ENCODE results near the gene TBX6. TPM values are rescaled to one million over a fixed set of nuclear protein-coding genes. Genes with fewer than 3 reads are reported as not detected.

The TBX6 gene
- polyA plus RNA-seq, 1 donor, result 0.77 TPM

DNA sequence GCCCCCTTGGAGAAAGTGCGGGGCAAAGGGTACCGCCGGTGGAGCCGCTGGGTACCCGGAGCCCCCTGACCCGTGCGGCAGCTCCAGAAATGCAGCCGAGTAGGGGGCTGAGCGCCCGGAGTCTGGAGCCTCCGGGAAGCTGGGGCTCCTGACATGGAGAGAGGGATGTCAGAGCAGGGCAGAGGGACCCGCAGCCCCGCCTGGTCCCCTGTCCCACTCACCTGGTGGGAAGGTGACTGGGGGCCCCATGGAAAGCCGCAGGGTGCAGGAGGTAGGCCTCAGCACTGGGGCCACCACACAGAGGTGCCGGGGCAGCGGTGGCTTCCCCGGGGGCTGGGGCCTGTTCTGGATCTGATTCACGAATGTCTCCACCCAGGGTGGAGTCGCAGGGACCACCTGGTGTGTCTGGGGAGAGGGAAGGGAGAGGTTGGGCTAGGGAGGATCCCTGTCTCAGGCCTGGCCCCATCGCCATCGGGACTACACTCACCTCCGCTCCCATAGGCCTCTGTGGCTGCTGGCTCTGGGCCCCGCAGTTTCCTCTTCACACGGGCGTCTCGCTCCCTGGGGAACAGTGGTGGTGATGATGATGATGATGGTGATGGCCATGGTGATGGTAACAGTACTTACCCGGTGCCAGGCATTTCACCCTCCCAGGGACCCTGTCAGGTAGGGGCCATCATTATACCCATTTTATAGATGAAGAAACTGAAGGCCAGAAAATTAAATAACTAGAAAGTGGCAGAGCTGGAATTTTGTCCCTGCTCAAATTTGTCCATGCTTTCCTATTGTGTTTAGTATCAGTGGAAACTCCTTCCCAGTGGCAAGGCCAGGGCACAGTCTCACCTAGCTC, 5.2 kb downstream of the TBX6 start:
- DNase-seq, result no peak

DNA sequence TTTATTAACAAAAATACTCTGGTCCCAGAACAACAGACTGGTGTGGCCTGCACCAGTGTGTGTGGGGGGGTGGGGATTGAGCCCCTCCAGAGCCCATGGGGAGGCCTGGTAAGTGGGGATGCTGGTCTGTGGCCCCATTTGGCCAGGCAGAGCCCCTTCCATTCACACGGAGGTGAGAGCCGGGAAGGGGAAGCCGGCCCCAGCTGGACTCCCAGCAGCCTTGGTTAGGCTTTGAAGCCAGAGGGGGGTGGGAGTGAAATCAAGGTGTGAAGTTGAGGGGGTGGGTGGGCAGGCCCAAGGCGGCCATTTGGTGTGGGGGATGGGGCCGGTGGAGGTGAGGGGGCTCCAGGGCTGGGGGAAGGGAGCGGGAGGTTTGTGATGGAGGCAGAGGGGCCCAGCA, 5.9 kb downstream of the TBX6 start:
- DNase-seq, result no peak

DNA sequence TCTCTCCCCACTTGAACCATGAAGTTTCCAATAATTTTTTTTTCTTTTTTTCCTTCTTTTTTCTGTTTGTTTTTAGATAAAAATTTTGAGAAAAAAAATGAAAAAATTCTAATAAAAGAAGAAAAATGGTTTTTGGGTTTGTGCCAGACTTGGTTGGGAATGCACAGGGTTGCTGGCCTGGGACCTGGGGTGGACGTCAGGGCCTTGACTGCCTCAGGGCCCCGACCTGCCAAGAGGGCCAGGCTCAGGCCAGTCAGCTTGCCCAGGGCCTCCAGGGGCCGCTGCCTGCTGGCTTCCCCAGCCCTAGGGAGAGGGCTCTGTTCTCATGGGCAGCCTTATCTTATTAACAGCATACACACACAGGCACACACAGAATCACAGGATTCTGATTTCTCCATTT, 6.5 kb downstream of the TBX6 start:
- no peak for DNase-seq

DNA sequence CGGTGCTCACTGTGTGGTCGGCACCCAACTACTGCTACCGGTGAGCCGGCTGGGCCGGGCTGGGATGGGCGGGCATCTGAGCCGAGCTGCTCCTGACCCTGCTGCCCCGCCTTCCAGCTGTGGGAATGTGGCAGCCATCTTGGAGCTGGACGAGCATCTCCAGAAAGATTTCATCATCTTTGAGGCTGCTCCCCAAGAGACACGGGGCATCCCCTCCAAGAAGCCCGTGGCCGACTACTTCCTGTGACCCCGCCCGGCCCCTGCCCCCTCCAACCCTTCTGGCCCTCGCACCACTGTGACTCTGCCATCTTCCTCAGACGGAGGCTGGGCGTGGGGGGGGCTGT, 6.9 kb downstream of the TBX6 start:
- no peak for DNase-seq

DNA sequence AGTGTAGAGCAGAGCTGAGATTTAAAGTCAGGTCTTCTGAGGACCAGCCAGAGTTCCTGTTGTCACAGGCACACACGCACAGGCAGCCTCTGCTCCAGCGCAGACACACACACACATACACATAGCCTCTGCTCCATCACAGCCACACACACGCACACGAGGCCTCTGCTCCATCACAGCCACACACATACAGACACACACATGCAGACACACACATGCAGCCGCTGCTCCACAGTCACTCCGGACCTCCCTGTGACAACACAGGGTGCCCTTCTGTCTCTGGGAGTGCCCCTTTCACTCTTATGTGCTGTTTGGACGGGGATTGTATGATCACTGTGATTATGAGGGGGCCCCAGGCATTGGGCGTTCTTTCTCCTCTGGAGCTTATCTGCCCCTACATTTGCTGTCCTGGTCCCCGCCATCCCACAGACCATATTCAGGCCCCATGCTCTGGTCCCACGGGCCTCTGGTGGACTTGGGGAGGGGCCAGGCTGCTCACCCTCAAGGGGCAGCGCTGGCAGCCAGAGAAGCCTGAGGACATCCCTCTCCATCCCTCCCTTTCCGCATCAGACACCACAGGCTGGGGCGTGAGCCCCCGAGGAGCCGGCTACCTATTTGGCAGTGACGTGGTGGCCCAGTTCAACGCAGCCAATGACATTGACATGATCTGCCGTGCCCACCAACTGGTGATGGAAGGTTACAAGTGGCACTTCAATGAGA, 7.5 kb downstream of the TBX6 start:
- DNase-seq, result no peak

DNA sequence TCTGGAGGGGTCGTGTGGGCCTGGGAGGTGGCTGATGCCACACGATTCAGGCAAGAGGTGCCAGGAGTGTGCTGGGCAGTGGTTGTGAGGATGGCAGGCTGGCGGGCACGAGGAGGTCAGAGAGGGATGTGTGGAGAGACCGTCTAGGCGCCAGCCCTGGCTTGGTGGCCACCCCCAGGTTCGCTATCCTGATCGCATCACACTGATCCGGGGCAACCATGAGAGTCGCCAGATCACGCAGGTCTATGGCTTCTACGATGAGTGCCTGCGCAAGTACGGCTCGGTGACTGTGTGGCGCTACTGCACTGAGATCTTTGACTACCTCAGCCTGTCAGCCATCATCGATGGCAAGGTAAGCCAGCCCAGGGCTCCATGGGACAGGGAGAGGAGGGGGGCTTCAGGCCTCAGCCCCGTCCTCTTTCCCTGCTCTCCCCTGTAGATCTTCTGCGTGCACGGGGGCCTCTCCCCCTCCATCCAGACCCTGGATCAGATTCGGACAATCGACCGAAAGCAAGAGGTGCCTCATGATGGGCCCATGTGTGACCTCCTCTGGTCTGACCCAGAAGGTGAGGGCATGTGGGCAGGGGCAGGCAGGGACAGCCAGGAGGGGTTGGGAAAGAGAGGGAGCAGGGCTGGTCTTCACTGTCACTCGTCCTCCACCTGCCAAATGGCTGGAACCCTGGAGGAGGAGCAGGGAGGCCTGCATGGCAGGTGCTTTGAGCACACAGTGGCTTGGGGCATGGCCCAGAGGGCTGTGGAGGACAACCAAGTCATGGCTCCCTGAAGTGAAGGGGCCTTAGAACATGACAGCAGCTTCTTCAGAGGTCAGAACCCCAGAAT, 8.3 kb downstream of the TBX6 start:
- DNase-seq, result no peak

DNA sequence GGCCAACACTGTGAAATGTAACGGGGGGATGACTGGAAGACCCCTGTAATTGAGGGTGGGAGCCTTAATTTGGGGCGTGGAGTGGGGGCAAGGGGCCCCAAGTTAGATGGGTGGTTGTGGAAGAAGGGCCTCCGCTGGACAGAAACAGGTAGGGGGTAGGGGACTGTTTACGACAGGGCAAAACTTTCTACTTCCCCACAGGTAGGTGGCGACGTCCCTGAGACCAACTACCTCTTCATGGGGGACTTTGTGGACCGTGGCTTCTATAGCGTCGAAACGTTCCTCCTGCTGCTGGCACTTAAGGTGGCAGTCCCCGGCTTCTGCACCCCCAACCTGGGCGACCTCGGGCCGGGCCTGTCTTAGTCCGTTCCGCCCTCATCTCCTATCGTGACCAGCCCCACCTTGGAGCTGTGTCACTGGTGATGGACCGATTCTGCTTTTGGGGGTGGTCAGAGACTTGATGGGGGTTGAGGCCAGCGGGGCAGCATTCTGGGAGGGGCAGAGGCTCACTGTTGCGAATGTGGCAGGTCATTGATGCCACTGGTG, 9.1 kb downstream of the TBX6 start:
- DNase-seq, result no peak

DNA sequence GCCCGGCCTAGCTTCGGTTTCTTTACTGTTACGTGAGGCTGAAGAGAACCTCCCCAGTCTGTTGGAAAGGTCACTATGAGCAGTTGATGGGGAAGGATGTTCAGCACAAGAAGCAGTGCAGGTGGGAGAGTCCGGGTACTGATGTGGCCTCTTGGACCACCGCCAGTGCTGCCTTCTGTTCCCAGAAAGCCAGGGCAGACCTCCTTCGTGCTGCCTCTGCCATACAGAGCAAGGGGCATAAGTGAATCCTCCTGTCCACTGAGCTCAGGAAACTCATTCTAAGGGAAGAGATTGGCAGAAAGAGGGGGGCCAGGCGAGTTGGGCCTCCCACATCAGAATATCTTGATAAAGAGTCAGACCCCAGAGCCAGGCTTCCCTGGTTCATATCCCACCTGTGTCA, 12.2 kb downstream of the TBX6 start:
- DNase-seq, result no peak

DNA sequence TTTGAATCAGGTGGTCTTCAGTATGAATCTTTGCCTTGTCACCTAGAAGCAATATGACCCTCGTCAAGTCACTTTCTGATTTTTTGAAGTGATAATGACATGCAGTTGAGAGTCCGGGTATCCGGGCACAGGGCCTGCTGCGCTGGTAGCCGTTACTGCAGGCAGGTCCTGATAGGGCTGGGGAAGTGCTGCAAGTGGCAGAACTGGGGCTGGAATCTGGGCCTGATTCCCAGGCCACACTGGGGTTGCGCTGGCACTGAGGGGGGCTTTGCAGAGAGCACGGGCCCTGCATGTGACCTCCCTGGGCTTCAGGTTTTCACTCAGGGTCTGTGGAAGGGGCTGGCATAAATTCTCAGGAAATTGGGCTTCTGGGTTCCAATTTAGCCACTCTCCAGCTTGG, 13.0 kb downstream of the TBX6 start:
- no peak for DNase-seq

DNA sequence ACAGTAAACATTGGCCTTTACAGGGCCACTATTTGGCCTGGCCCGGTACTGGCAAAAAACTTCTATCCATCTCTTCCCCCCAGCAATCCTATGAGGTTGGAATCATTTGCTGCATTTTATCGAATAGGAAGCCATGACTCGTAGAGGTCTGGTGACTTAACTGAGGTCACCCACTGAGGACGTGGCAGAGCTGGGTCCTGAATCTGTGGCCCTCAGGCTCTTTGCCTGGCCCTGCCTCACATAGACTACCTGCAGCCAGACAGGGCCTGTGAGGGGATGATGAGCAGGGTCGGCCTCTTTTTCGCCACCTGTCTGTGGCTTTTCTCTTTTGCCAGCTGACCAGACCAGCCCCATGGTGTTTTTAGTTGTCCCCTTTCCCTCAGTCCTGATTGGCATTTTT, 14.1 kb downstream of the TBX6 start:
- no peak for DNase-seq

DNA sequence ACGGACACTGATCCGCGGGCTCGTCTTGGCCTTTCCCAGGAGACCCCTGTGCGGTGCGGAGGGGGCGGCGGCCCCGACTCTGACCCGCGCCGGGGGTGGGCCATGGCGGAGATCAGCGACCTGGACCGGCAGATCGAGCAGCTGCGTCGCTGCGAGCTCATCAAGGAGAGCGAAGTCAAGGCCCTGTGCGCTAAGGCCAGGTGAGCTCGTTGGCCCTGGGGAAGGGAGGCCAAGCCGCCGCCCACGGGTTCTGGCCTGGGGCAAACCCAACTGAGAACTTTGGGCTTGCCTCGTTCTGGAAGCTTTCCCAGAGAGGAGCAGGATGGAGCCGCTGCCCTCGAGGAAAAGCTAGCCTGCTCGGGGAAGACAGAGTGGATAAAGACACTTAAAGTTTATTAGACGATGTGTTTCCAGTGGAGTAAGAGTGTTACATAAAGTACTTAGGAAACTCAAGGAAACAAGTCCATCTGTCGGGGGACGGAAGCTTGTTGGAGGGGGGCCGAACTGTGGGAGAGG, 15.4 kb downstream of the TBX6 start:
- DNase-seq, result no peak

DNA sequence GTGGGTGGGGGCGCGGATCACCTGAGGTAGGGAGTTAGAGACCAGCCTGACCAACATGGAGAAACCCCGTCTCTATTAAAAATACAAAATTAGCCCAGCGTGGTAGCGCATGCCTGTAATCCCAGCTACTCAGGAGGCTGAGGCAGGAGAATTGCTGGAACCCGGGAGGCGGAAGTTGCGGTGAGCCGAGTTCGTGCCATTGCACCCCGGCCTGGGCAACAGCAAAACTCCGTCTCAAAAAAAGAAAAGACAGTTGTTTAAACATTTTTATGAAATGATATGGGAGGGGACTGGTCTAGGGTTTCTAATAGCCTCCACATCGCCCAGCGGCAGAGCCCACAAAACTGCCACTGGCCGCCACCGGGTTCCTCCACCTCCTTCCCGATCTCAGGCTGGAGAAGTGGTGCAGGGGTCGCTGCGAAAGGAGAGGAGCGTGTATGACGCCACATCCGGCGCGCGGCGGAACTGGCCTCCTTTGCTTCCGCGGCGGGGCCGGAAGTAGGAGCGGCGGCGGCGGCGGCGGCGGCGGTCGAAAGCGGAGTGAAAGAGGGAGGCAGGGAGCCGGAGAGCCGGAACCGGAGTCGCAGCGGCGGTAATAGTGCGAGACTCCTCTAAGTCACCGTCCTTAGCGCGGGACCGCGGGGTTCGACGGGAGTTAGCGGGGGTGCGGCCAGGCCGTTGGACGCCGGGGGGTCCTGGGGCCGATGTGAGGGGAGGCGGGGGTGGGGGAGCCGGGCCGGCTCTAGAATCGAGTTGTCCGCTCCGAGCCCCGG, 16.0 kb downstream of the TBX6 start, which contains the start of gene PPP4C:
PPP4C (plus strand) TSS at position 492 of the 773 bp plus-strand sequence. CDS start 384 bp downstream, outside the sequence.
- DNase-seq, result peak; percentile 92

DNA sequence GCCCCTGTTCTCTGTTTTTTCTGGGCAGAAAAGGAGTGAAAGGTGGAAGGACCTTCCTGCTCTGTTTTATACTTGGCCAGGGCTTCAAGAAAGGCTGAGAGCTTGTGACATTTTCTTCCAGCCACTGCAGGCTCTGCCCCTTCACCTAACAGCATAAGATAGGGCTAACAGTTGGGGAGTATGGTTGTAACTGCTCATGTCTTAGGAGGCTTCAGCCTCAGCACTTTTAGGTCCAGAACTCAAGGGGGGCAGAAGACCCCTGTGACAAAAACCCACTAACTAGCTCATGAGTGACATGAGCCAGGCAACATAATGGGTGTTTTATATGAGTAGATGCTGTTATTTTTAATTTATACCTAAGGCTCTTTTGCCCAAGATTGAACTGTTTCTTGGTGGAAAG, 21.2 kb downstream of the TBX6 start:
- no peak for DNase-seq

DNA sequence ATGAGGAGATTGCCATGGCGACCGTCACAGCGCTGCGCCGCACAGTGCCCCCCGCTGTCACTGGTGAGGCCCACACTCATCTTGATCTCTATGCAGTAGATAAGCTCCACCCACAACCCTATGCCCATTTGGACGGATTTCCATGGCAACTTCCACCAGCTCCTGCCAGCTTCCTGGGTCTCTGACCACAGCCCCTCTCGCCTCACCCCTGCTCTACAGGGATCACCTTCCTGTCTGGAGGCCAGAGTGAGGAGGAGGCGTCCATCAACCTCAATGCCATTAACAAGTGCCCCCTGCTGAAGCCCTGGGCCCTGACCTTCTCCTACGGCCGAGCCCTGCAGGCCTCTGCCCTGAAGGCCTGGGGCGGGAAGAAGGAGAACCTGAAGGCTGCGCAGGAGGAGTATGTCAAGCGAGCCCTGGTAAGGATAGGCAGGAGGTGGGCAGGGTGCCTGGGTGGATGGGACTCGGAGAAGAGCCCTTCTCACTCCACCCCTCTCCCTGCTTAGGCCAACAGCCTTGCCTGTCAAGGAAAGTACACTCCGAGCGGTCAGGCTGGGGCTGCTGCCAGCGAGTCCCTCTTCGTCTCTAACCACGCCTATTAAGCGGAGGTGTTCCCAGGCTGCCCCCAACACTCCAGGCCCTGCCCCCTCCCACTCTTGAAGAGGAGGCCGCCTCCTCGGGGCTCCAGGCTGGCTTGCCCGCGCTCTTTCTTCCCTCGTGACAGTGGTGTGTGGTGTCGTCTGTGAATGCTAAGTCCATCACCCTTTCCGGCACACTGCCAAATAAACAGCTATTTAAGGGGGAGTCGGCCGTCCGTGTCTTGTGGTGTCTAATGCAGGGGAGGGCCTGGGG, 21.9 kb downstream of the TBX6 start:
- DNase-seq, result no peak

DNA sequence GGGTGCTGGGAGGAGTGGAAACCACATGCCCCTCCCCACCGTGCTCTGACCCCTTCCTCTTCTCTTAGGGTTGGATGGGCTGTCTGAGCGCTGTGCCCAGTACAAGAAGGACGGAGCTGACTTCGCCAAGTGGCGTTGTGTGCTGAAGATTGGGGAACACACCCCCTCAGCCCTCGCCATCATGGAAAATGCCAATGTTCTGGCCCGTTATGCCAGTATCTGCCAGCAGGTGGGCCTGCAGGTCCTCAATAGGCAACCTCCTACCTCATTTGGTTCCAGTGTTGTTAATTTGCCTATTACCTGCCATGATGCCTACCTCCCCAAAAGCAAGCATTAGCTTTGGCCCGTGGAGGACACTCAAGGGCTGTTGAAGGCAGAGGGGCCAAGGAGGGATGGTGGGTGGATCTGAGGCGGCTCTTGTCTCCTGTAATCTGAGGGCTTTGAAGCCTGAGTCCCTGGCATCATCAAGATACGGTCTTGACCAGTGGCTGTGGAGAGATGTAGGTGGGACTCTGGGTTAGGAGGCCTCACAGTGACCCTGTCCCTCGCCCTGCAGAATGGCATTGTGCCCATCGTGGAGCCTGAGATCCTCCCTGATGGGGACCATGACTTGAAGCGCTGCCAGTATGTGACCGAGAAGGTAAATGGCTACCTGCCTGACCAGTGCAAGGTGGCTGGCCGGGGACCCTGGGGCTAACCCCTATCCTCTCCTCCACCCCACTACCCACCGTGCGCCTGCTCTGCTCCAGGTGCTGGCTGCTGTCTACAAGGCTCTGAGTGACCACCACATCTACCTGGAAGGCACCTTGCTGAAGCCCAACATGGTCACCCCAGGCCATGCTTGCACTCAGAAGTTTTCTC, 22.7 kb downstream of the TBX6 start:
- no peak for DNase-seq

DNA sequence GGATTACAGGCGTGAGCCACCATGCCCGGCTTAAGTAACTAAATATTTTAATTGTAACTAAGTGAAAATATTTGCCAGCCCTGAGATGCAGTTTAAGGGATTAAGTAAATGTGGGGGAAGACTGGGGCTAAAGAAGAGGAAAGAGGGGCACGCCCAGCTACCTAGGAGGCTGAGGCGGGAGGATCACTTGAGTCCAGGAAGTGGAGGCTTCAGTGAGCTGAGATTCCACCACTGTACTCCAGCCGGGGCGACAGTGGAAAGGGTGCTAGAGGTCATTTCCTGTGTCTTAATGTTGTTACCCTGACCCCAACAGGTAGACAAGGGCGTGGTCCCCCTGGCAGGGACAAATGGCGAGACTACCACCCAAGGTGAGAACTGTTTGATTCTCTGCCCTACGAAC, 23.4 kb downstream of the TBX6 start:
- no peak for DNase-seq

DNA sequence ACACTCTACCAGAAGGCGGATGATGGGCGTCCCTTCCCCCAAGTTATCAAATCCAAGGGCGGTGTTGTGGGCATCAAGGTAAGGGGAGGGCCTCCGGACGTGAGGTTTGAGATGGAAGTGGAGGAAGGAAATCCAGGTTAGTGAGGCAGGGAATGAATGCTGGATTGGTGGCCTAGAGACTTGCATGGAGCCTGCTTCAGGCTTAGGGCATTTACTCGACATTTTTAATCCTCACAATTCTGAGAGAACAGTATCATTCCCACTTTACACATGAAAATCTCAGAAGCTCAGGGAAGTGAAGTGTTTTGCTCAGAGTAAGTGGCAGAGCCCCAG, 24.2 kb downstream of the TBX6 start:
- no peak for DNase-seq

DNA sequence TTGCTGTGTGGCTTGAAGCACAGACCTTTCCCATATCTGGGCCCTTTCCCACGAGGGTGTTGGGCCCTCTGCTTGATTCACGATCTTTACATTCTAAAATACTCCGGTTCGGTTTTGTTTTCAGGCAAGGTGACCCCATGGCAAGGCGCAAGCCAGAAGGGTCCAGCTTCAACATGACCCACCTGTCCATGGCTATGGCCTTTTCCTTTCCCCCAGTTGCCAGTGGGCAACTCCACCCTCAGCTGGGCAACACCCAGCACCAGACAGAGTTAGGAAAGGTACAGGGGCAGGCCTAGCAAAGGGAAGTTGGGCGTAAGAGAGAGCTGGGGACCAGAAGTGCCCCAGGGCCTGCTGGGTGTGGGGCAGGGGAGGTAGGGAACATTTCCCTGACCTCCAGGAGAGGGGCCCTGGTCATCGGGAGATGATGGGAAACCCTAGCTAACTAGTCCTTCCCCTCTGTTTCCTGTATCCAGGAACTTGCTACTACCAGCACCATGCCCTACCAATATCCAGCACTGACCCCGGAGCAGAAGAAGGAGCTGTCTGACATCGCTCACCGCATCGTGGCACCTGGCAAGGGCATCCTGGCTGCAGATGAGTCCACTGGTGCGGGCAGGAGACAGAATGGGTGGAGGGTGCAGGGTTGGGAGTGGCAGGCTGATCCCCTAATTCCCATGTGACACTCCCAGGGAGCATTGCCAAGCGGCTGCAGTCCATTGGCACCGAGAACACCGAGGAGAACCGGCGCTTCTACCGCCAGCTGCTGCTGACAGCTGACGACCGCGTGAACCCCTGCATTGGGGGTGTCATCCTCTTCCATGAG, 24.8 kb downstream of the TBX6 start:
- no peak for DNase-seq
